ENCODE results near the gene CYTH4.

CYTH4 gene

DNA sequence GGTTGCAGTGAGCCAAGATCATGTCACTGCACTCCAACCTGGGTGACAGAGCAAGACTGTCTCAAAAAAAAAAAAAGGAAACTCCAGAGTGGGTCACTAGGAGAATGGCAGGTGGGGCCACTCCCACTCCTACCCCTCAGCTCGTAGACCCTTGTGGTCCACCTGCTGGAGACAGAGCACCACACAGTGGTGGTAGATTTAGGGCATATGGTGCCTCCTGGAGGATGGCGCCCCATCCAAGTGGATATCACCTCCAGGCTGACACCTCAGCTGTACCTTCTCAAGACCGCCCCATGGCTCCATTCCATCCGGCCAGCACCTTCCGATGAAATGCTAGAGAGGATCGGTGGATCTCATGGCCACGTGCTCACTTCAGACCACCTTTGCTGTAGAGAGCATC is 6.2 kb downstream of the CYTH4 start:
- no peak overlapping the region for H3K4me3 ChIP-seq (ENCODE audit: low read depth, low read length)

GRCh38 chr22:37289156-37289735 is 6.9 kb downstream of the CYTH4 start:
- no peak overlapping the region for H3K4me3 ChIP-seq (ENCODE audit: low read depth, low read length)

- H3K4me3 ChIP-seq (ENCODE audit: low read depth, low read length): no peak overlapping the region
These were observed 8.4 kb downstream of the CYTH4 start for GRCh38 chr22:37290737-37291136.

DNA sequence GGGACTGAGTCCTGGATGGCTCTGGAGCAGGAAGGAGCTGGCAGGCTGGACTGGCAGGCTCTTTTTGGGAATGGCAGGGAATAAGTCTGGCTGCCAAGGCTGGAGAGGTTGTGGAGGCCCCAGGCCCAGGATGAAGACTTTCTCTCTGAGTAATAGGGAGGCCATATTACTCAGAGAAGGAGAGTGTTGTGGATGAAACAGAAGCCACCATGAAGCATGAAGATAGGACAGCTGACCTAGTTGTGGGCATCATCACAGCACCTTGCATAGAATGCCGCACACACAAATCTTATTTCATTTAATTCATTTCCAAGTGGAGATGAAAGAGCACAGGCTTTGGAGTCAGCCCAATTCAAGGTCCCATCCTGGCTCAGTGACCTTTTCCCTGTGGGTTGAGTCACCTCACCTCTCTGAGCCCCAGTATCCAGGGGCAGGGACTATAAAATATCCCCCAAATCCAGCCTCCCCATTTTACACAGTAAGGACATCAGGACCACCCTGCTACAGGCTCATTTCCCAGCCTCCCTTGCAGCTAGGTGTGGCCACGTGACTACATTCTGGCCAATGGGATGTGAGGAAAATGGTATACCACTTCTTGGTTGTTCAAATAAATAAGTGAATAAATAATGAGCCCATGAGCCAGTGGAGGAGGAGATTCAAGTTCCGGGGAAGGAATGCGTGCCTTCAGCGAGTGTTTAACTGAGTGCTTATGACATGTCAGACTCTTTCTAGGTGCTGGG is 9.4 kb downstream of the CYTH4 start:
- H3K4me3 ChIP-seq (ENCODE audit: low read depth, low read length): no peak overlapping the region

DNA sequence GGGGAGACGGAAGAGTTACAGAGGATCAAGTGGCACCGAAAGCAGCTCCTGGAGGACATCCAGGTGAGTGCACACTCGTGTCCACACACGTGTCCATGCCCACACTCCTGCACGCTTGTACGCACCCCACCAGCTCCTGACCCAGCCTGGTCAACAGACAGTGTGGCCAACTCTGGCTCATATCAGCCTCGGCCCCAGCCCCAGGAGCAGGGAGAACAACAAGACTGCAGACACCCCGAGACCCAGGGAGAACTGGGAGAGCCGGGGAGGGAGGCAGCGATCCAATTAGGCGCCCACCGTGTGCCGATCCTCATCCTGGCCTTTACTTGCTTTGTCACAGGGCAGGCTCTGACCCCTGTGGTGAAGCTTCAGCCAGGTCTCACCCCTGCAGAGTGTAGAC is 10.3 kb downstream of the CYTH4 start:
- H3K4me3 ChIP-seq (ENCODE audit: low read depth, low read length): no peak overlapping the region

GRCh38 chr22:37293172-37293571 is 10.9 kb downstream of the CYTH4 start:
- H3K4me3 ChIP-seq (ENCODE audit: low read depth, low read length): no peak overlapping the region

GRCh38 chr22:37294747-37295146 is 12.4 kb downstream of the CYTH4 start:
- H3K4me3 ChIP-seq (ENCODE audit: low read depth, low read length): no peak overlapping the region

DNA sequence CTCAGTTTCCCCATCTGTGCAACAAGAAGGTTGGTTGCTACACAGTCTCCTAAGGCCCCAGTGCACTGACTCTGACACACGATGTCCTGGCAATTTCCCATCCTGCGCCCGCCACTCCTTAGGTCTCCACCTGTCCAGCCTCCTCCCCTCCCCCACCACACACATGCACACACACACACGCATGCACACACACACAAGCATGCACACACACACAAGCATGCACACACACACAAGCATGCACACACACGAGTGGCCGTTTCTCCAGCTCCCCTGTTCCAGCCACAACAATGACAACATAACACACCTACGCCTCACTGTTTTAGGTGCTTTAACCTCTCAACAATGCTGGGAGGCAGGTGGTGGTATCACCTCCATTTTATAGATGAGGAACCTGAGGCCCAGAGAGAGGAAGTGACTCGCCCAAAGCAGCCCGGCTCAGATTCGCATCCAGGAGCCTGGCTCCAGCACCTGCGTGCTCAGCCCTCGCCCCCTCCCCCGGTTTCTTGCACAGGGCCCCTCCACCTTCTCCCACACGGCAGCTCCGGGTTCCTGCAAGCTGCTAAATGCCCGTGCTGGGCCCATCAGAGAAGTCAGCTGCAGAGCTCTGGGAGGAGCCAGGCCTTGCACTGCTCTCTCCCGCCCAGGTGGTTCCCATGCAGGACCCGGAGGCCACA is 13.0 kb downstream of the CYTH4 start:
- no peak overlapping the region for H3K4me3 ChIP-seq (ENCODE audit: low read depth, low read length)

- H3K4me3 ChIP-seq (ENCODE audit: low read depth, low read length): no peak overlapping the region
These were observed 13.6 kb downstream of the CYTH4 start for GRCh38 chr22:37295946-37296345.

GRCh38 chr22:37298748-37299495 is 16.6 kb downstream of the CYTH4 start:
- H3K4me3 ChIP-seq (ENCODE audit: low read depth, low read length): no peak overlapping the region

DNA sequence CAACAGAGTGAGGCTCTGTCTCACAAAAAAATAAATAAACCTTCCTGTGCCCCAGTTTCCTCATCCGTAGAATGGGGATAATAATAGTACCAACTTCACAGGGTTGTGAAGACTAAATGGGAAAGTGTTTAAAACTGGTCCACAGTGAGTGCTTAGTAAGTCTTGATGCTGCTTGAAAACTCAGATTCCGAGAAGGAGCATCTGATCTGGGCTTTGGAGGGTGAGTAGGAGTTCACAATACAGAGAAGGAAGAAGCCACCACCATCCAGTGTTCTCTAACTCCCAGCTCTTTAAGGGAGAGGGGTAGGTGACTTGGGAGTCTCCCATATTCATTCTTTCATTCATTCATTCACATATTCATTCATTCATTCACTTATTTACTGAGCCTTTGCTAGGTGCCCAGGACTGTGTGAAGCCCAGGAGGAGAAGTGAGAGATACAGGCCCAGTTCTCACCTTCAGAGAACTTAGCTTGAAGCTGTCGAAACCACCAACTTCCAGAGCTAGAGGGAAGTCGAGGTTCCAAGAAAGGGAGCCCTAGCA is 17.7 kb downstream of the CYTH4 start:
- no peak overlapping the region for H3K4me3 ChIP-seq (ENCODE audit: low read depth, low read length)

GRCh38 chr22:37300551-37301017 is 18.3 kb downstream of the CYTH4 start:
- H3K4me3 ChIP-seq (ENCODE audit: low read depth, low read length): no peak overlapping the region

DNA sequence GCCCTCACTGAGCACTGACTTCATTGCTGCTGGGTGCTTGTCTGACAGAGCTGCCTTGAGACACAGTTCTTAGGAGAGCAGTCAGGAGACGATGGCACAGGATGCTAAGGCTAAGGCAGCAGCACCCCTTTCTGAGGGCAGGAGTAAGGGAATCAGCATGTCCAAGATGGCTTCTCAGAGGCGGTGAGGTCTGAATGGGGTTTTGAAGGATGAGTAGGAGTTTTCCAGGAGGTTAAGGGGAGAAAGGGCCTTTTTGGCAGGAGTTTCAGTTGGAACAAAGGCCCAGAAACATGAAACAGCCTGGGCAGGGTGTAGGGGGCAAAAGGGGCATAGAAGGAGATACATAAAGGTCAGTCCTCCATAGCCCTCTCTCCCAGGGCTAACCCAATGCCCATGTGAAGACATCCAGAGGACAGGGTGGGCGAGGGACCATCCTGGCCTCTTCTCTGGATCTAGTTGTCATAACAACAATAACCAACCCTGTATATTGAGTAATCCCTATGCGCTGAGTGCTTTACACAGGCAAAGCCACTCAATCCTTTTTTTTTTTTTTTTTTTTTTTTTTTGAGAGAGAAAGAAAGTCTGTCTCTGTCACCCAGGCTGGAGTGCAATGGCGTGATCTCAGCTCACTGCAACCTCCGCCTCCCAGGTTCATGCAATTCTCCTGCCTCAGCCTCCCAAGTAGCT is 19.0 kb downstream of the CYTH4 start:
- no peak overlapping the region for H3K4me3 ChIP-seq (ENCODE audit: low read depth, low read length)

DNA sequence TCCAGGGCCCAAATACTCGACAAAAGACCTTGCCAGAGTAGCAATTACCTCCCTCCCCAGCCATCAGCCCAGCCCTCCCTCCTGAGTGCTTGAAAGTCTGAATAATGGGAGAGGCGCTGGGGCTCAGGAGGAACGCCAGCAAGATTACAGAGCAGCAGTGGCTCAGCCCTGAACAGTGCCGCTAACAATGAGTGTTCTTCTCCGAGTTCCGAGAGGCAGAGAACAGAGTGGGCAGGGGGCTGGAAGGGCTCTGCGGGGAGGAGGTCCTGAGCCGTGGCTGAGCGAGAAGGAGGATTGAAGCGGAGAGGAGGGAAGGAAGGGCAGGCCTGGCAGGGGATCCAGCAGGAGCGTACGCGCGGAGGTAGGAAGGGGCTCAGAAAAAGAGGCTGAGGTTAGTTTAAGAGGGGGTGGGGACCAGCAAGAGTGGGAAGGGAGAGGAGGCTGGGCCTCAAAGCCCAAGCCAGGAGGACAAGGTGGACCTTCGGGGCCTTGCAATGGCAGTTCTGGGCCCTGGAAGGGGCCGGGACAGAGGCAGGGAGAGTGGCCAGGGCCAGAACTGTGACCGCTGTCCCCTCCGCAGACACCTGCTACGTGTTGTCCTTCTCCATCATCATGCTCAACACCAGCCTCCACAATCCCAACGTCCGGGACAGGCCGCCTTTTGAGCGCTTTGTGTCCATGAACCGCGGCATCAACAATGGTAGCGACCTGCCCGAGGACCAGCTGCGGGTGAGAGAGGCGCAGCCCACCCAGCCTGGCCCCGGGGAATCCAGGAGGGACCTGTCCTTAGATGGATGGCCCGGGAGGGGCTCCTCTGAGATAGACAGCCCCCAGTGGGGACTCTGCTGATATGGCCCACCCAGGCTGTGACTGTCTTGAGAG is 20.6 kb downstream of the CYTH4 start:
- no peak overlapping the region for H3K4me3 ChIP-seq (ENCODE audit: low read depth, low read length)

DNA sequence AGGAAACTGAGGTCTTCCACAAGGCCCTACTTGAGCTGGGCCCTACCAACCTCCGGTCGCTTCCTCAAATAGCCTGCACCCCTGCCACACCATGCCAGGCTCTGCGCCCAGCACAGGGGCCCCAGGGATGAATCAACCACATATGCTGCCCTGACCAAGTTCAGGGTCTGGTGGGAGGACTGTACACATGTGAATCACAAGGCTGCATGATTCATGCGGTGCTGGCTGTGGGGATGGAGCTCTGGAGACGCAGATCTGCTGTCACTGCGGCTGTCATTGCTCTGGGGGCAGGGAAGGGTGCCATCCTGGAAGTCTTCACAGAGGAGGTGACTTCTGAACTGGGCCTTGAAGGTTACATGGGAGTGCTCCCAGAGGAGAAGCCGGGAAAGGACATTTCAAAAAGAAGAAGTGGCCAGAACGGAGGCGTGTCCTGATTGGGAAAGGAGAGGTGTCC is 21.5 kb downstream of the CYTH4 start:
- no peak overlapping the region for H3K4me3 ChIP-seq (ENCODE audit: low read depth, low read length)

GRCh38 chr22:37304595-37305343 is 22.5 kb downstream of the CYTH4 start:
- no peak overlapping the region for H3K4me3 ChIP-seq (ENCODE audit: low read depth, low read length)

- no peak overlapping the region for H3K4me3 ChIP-seq (ENCODE audit: low read depth, low read length)
These were observed 23.6 kb downstream of the CYTH4 start for GRCh38 chr22:37305887-37306286.

DNA sequence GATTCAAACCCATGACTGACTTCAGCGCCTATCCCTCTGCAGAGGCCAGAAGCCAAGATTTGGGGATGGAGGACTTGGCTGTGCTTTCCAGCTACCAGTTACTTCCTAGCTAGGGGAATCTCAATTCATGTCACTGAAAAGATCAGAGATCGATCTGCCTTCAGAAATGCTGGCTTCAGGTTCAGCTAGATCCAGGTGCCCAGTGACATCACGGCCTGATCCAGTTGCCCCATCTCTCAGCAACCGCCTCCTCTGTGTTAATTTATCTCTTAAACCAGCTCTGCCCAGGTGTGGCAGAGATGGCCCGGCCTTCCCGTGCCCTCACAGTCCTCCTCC is 24.2 kb downstream of the CYTH4 start:
- no peak overlapping the region for H3K4me3 ChIP-seq (ENCODE audit: low read depth, low read length)

Data from iPS-11a (cell line).